Embryonic facial prominence (tissue), 1 donor: Measurements from ENCODE around the gene OSTC.
A peak's percentile ranks its signal among the peaks of the same experiment; 100 is the strongest.

ENCODE experiments used
- DNase-seq: peaks from one replicate; pipeline ENCODE4 v3.0.0-alpha.2; 2016; ENCODE audit errors: extremely low spot score

The OSTC gene

GRCh38 chr4:108650212-108651013 lies at the start of gene OSTC:
TSS of gene OSTC (plus strand) at chr4:108650599. CDS start at chr4:108650656, 57 bp downstream.
- DNase-seq = peak; percentile 94

GRCh38 chr4:108601106-108601505 lies 49.3 kb upstream of the OSTC start:
- DNase-seq = no peak

DNA sequence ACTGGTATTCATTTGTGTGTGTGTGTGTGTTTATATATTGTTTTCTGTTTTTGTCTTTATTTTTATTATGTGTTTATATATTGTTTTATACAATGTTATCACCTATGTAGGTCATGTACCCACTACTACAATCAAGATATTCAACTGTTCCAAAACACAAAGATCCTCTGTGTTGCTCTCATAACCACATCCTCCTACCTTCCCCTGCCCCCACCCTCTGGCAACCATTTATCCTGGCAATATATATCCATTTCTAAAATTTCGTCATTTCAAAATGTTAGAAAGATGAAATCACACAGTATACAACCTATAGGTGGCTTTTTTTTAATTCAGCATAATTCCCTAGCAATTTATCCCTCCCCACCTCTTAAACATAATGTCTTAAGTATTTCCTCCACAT lies 48.9 kb upstream of the OSTC start:
- no peak for DNase-seq

DNA sequence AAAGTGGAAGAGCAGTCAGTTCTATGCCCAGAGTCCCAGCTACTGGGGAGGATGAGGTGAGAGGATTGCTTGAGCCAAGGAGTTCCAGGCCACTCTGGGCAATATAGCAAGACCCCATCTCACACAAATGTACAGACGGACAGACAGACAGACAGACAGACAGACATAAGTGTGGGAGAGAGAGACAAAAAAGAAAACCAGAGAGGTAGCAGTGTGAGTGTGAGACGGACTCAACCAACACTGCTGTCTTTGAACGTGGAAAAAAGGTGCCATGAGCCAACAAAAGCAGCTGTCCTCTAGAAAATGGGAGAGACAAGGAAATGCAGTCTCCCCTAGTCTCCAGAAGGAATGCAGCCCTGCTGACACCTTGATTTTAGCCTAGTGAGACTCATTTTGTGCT lies 48.2 kb upstream of the OSTC start:
- no peak for DNase-seq

GRCh38 chr4:108607079-108607815 lies 43.2 kb upstream of the OSTC start:
- no peak for DNase-seq

GRCh38 chr4:108611365-108611764 lies 39.0 kb upstream of the OSTC start:
- no peak for DNase-seq

- DNase-seq = no peak
Observed at GRCh38 chr4:108612365-108612764, 38.0 kb upstream of the OSTC start.

DNA sequence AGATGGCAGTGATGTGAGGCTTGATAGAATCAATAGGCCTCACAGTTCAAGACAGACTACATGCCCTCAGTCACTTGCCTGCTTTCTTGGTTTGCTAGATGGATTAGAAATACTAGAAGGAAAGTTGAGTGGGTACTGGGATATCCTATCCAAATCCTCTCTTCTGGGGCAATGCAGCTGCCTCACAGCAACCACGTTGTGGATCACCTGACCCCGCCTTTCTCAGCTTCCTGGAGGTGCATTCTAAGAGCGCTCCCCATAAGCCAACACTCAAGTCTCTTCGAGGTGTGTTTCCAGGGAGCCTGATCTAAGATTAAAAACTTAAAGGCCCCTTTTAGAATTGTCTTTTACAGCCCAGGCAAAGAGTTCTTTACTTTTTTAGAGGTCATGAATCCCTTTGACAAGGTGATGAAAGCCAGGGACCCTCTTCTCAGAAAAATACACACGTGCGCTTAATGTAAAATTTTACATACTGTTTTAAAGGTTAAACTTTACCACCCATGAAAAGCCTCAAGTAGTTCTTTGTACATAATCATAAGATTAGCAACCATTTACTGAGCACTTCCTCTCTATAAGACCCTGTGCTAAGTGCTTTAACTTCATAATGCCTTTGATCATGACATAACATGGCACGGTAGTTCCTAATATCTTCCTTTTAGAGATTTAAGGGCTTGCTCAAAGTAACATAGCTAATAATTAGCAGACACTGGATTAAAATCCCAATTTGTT lies 30.9 kb upstream of the OSTC start:
- DNase-seq = no peak

DNA sequence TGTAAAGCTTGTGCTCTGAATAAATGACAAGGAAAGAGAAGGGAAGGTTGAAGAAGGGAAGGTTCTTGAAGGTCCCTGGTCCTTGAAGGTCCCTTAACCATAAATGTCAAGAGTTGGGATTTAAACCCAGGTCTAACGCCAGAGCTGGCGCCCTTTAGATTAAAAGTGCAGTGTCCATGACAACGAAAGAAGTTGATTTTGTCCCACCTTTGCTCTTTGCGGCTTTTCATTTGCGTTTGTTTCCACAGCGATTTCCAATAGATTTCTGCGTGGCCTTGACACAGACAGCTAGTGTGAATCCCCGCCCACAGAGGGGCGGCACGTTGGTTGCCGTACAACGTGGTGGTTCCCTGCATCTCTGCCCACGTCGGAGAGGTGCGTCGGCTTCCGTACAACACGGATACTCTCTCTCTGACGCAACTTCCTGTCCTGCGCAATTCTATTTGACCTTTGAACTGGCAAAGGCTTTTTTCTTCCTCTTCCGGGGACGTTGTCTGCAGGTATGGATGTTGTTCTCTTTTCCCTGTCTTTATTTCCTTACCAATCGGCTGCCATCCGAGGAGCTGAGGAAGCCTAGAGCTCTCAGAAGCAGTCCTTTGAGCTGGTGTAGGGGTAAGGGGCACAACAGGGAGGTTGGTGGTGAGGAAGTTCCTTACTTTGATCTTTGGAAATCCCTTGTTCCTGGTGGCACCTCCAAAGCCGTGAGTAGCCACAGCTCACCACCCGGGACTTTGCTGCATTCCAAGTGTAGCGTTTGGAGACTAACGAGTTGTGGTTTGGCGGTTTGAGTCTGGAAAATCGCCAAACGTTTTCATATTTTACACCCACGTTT lies 30.1 kb upstream of the OSTC start, which contains the start of gene RPL34:
Gene RPL34, plus strand, starts transcription at position 476 of the 832 bp plus-strand sequence. CDS start 1,384 bp downstream, outside the sequence.
- peak; percentile 97 for DNase-seq

DNA sequence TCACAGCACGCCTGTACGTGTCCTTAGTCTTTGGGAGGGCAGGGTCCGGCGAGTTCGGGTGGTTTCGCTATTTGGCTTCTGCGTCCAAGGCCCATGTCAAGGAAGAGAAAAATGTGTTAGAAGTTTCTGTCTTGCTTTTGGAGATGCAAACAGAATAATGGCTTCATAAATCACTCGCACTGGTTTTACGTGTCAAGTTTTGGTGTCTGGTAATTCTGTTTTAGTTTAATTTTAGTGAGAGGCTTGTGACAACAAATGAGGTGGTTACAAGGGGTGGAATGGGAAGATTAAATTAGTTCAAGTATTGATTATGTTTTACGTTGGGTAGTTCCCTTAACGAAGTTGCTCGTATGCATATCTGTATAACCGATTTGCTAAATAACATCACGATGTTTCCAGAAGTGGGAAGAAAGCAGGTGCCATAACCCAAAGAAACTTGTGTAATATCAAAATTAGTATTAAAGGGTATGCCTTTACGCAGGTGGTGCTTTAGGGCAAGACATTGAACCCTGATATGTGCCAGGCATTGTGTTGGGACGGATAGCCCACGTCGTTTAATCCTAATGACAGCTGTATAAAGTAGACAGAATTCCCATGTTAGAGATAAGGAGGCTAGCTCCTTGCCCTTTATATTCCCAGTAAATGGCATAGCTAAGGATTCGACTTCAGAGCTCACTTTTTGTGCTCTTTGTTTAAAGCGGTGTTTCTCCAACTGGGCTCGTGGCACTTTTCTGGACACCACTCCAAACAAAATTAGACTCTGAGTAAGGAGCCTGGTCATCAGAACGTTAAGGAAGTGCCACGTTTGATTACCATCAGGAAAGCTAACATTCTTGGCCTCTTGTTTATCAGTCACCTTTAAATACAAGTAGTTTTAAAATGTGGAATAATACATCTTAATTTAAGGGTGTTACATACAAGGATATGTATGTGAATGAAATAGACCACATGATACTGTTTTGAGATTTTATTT lies 29.2 kb upstream of the OSTC start:
- no peak for DNase-seq

- DNase-seq = no peak
Observed at GRCh38 chr4:108622022-108622421, 28.4 kb upstream of the OSTC start.

DNA sequence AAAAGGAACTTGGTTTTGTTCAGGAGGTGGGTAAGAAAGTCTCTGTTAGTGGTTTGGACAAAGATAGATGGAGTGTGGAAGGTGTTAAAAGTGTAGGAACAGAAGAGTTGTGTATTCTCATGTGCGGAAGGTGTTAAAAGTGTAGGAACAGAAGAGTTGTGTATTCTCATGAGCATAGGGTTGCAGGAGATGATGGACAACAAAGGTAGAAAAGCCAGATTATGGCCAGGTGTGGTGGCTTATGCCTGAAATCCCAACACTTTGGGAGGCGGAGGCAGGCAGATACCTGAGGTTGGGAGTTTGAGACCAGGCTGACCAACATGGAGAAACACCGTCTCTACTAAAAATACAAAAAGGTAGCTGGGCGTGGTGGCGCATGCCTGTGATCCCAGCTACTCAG lies 27.6 kb upstream of the OSTC start:
- no peak for DNase-seq

- no peak for DNase-seq
Observed at GRCh38 chr4:108624263-108625056, 25.9 kb upstream of the OSTC start.

DNA sequence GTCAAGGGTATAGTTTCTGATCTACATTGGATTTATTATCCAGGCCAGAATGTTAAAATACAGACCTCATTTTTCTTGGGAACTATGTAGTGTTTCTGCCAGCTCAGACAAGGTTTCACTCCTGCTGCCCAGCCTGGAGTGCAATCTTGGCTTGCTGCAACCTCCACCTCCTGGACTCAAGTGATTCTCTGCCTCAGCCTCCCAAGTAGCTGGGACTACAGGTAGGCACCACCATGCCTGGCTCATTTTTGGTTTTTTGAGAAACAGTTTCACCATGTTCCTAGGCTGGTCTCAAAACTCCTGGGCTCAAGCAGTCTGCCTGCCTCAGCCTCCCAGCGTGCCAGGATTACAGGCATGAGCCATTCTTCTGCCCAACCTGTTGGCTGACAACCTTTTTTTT lies 24.3 kb upstream of the OSTC start:
- no peak for DNase-seq

GRCh38 chr4:108628411-108628810 lies 22.0 kb upstream of the OSTC start:
- no peak for DNase-seq

- no peak for DNase-seq
Observed at GRCh38 chr4:108635070-108635655, 15.2 kb upstream of the OSTC start.

- peak; percentile 29 for DNase-seq
Observed at GRCh38 chr4:108636246-108636645, 14.2 kb upstream of the OSTC start.

DNA sequence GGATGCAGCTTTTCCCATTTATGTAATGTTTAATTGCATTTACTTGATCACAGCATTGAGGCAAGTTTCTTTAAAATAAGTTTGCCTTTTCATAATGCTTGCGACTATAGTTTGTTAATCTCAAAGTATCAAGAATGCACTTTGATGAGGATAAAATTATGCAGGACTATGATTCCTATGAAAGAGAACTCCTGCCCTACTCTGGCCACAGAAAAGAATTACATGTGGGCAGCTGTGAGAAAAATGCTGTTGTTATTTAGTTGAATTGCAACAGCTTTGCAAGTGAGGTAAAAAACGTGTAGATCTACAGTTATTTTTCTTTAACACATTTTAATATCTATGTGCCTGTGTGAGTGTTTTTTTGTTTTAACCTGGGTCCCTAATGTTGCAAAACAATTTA lies 12.5 kb upstream of the OSTC start:
- DNase-seq = no peak

DNA sequence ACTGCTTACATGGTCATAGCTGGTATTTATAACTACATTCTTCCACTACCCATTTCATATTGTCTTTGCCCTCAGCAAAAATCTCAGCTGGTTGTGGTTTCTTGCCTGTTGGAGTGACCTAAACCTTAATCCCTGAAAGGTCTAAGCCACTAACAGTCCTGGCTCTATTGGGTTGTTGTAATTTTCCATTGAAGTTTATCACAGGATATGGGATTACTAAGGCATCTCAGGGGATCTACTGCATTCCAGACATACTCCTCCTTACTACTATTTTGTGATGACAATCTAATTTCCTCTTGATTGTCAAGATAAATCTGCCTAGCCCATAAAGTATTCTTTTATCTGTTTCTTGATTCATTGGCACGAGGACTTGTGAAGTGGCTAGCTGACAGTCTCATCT lies 6.2 kb upstream of the OSTC start:
- DNase-seq = no peak
